Measurements from ENCODE around the gene PRKCQ.

DNA sequence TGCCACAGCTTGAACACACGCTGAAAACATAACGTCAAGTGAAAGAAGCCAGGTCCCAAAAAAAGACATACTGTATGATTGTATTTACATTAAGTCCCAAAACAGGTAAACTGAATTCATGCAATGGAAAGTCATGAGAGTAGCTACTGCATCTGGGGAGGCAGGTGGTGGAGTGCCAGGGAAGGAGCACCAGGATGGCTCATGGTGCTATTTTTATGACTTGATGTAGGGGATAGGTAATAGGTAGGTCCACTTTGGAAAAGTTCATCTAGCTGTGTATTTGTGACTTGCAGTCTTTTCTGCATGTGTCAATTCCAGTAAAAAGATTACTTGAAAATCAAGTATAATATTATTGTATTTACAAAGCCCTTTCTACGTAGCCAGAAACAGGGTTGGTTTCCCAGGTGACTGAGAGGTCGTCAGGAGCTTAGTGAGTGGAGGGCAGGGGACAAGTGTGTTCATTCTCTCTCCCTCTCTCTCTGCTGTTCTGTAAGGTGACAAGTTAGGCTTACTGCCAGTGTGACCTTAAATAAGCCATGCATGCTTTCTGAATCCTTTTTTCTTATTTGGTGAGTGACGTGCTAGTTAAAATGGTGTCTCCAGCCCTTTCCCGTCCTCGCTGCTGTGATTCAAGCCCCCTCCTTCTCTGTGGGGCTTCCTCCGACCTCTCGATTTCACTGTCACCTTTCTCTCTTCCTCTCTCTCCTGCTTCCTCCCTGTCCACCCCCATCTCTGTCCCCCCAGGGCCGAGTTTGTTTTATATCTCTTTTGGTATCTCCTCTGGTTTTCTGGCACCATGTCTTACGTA lies 9.4 kb upstream of the PRKCQ start:
- TF ChIP-seq POU2F2 (IDR thresholded peaks at IDR 0.05; ENCODE audit: low read depth, low read length) (no peak), TAF1 (IDR thresholded peaks at IDR 0.05; ENCODE audit: low read depth, low read length) (no peak), POLR2AphosphoS5 (IDR thresholded peaks at IDR 0.05; ENCODE audit: low read depth, low read length) (no peak), POLR2A (IDR thresholded peaks at IDR 0.05; ENCODE audit: low read depth, low read length) (no peak), SPI1 (IDR thresholded peaks at IDR 0.05; ENCODE audit: low read depth, low read length) (no peak), PAX5 (IDR thresholded peaks at IDR 0.05; ENCODE audit: insufficient read depth, low read length, severe bottlenecking) (no peak)
